Measurements from ENCODE around the gene ASS1.

ASS1 gene

DNA sequence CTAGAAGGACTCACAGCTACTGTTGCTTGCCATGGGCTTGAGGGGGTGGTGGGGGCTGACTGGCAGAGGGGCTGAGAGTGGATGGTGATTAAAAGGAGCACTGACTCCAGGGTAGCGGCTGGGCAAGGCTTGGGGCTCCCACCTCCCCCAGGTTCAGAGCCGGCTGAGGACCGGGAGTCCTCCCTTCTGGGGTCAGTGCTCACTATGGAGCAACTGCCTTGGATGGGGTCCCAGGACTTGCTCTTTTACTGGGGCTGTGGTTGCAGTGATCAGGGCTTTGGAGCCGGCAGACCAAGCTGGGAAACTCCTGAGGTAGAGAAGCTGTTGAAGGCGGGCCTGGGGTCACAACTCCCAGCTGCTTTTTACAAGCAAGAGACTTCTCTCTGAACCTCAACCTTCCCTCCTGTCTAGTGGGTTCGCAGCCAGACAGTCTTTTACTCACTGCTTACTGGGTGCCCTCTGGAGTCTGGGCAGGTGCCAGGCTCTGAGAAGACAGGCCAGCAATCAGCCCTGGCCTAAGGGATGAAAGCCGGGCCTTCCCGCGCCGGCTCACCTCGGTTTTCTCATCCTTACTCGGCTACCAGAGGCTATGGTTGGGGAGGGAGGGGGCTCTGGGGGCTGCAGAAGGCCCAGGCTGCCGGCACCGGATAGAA lies 795 bp upstream of the ASS1 start:
- ATAC-seq (ENCODE audit: insufficient read depth, low read depth): no peak
- H3K9me3 ChIP-seq (ENCODE audit: insufficient read depth, low read length, severe bottlenecking): peaks cover 7% of the 10 kb centered on the region
- no peak overlapping the region for H3K27ac ChIP-seq (ENCODE audit: low read length)
- DNase-seq: no peak
- no peaks in the 10 kb centered on the region for H3K36me3 ChIP-seq (ENCODE audit: insufficient read depth, low read length)
- no peak overlapping the region for H3K4me2 ChIP-seq (ENCODE audit: insufficient read depth, low read length)
- peaks cover 14% of the 10 kb centered on the region for H3K4me1 ChIP-seq (ENCODE audit: insufficient read depth, low read length)
- no peaks in the 10 kb centered on the region for H3K27me3 ChIP-seq (ENCODE audit: insufficient read depth, low read length, poor library complexity)
- TF ChIP-seq, protein P1, sequence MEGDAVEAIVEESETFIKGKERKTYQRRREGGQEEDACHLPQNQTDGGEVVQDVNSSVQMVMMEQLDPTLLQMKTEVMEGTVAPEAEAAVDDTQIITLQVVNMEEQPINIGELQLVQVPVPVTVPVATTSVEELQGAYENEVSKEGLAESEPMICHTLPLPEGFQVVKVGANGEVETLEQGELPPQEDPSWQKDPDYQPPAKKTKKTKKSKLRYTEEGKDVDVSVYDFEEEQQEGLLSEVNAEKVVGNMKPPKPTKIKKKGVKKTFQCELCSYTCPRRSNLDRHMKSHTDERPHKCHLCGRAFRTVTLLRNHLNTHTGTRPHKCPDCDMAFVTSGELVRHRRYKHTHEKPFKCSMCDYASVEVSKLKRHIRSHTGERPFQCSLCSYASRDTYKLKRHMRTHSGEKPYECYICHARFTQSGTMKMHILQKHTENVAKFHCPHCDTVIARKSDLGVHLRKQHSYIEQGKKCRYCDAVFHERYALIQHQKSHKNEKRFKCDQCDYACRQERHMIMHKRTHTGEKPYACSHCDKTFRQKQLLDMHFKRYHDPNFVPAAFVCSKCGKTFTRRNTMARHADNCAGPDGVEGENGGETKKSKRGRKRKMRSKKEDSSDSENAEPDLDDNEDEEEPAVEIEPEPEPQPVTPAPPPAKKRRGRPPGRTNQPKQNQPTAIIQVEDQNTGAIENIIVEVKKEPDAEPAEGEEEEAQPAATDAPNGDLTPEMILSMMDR (IDR thresholded peaks at IDR 0.05; ENCODE audit: borderline replicate concordance, extremely low read depth, low read length, poor library complexity, severe bottlenecking): no peak
- no peak for TF ChIP-seq EZH2 (IDR thresholded peaks at IDR 0.05; ENCODE audit: borderline replicate concordance, low read depth, low read length, severe bottlenecking)
- H2AFZ ChIP-seq (ENCODE audit: low read depth, low read length): no peak overlapping the region
- no peaks in the 10 kb centered on the region for H3K79me2 ChIP-seq (ENCODE audit: insufficient read depth, low read length)
- H3K9ac ChIP-seq (ENCODE audit: low read depth, low read length): no peak overlapping the region
- H4K20me1 ChIP-seq (ENCODE audit: insufficient read depth, low read length): no peaks in the 10 kb centered on the region
- H3K4me3 ChIP-seq (ENCODE audit: low read depth in 1 of 2, low read length in 2 of 2): no peak overlapping the region

DNA sequence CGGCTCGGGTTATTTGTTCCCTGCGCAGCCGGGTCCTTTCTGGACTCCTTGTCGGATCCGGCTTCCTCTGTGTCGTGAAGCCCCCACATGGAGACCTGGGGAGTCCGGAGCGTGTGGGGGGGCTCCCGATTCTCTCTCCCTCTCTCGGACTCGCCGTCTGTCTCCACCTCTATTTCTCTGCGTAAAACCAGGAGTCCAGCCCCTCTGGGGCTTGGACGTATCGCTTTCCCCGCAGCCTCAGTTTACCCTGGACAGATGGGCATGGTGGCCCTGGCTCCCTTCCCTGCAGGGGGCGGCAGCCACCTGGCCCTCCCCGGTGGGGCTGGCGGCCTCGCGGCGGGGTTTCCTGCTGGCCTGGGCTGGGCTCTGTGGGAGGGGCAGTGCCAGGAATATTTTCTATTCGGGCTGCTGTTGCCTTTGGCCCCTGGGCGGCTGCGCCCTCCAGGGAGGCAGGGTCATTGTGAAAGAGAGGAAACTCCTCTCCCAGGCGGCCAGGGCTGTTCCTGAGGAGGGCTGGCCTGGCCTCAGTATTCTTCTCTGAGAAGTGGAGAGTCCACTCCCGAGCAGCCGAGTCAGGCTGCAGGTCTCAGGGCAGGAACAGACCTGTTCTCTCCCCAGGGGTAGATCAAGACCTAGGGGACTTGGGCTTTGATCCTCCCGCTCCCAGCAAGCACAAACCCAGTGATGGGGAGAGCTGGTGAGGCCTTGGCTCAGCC lies 665 bp downstream of the ASS1 start:
- H4K20me1 ChIP-seq (ENCODE audit: insufficient read depth, low read length): no peaks in the 10 kb centered on the region
- no peak overlapping the region for H3K4me2 ChIP-seq (ENCODE audit: insufficient read depth, low read length)
- H3K36me3 ChIP-seq (ENCODE audit: insufficient read depth, low read length): no peaks in the 10 kb centered on the region
- no peak for DNase-seq
- H3K9me3 ChIP-seq (ENCODE audit: insufficient read depth, low read length, severe bottlenecking): peaks cover 7% of the 10 kb centered on the region
- no peak overlapping the region for H3K9ac ChIP-seq (ENCODE audit: low read depth, low read length)
- H3K79me2 ChIP-seq (ENCODE audit: insufficient read depth, low read length): no peaks in the 10 kb centered on the region
- ATAC-seq (ENCODE audit: insufficient read depth, low read depth): no peak
- no peak overlapping the region for H3K27ac ChIP-seq (ENCODE audit: low read length)
- H3K4me3 ChIP-seq (ENCODE audit: low read depth in 1 of 2, low read length in 2 of 2): no peak overlapping the region
- H2AFZ ChIP-seq (ENCODE audit: low read depth, low read length): no peak overlapping the region
- TF ChIP-seq, protein P1 (IDR thresholded peaks at IDR 0.05; ENCODE audit: borderline replicate concordance, extremely low read depth, low read length, poor library complexity, severe bottlenecking): no peak
- no peak for TF ChIP-seq EZH2 (IDR thresholded peaks at IDR 0.05; ENCODE audit: borderline replicate concordance, low read depth, low read length, severe bottlenecking)
- H3K27me3 ChIP-seq (ENCODE audit: insufficient read depth, low read length, poor library complexity): no peaks in the 10 kb centered on the region
- peaks cover 14% of the 10 kb centered on the region for H3K4me1 ChIP-seq (ENCODE audit: insufficient read depth, low read length)

DNA sequence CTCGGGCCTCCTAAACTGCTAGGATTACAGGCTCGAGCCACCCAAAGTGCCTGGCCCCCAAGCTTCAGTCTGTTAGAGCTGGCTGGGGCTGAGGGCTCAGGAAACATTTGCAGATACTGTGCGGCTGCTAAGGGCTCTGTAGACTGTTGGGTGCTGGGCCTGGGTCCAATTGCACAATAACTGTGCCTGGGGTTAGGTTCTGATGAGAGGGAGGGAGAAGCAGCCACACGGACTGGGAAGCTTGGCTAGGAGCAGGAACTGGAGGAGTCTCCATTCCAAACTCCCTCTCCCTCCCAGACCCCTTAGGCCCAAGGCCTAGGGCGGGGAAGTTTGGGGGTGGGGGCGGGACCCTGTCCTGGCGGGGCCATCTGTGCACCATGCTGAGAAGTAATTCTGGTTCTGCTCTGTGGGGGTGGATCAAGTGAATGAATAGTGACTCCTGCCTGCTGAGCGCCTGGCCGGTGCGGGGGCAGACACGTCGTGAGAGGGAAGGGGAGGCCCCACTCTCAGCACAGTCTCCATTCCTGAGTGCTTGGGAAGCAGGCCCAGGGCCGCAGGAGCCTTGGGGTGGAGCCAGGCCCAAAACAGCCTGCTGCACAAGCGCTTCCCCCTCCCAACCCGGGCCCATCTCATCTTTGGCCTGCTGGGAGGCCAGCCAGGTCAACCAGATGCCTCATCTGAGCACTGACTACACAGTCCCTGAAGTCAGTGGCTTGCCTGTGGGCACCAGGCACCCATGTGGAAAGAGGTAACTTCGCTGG lies 1.5 kb downstream of the ASS1 start:
- no peak overlapping the region for H3K27ac ChIP-seq (ENCODE audit: low read length)
- peaks cover 14% of the 10 kb centered on the region for H3K4me1 ChIP-seq (ENCODE audit: insufficient read depth, low read length)
- no peaks in the 10 kb centered on the region for H3K27me3 ChIP-seq (ENCODE audit: insufficient read depth, low read length, poor library complexity)
- H2AFZ ChIP-seq (ENCODE audit: low read depth, low read length): no peak overlapping the region
- H3K36me3 ChIP-seq (ENCODE audit: insufficient read depth, low read length): no peaks in the 10 kb centered on the region
- no peak overlapping the region for H3K4me2 ChIP-seq (ENCODE audit: insufficient read depth, low read length)
- no peaks in the 10 kb centered on the region for H3K79me2 ChIP-seq (ENCODE audit: insufficient read depth, low read length)
- DNase-seq (no peak), ATAC-seq (ENCODE audit: insufficient read depth, low read depth) (no peak)
- no peak for TF ChIP-seq EZH2 (IDR thresholded peaks at IDR 0.05; ENCODE audit: borderline replicate concordance, low read depth, low read length, severe bottlenecking)
- TF ChIP-seq, protein P1 (IDR thresholded peaks at IDR 0.05; ENCODE audit: borderline replicate concordance, extremely low read depth, low read length, poor library complexity, severe bottlenecking): no peak
- H4K20me1 ChIP-seq (ENCODE audit: insufficient read depth, low read length): no peaks in the 10 kb centered on the region
- H3K4me3 ChIP-seq (ENCODE audit: low read depth in 1 of 2, low read length in 2 of 2): no peak overlapping the region
- H3K9ac ChIP-seq (ENCODE audit: low read depth, low read length): no peak overlapping the region
- H3K9me3 ChIP-seq (ENCODE audit: insufficient read depth, low read length, severe bottlenecking): peaks cover under 1% of the 10 kb centered on the region
